HCT116 (cell line): ENCODE data around the gene TJP2. TPM values are rescaled to one million over a fixed set of nuclear protein-coding genes. Genes with fewer than 3 reads are reported as not detected.

ENCODE experiments used
- ATAC-seq: fragments of 200-7000 bp; cut with Tn5 transposase; 2 replicates; pipeline ENCODE4 v1.9.1; 2020; ENCODE audit warnings: mild to moderate bottlenecking, moderate library complexity
- BruUV-seq: library from RNA; stranded (reverse); fragments of 400-500 nt; replicated peaks from 2 replicates; lab custom pipeline; 2021; lab: Mats Ljungman, UMichigan
- CTCF ChIA-PET: fragments of 300-600 bp; sonication (Branson Sonifier 250); formaldehyde crosslinking; loops from one replicate; lab custom pipeline; 2021; ENCODE audit warnings: antibody characterized with exemption; lab: Charles Lee
- POLR2A ChIA-PET: fragments of 300-600, 350-600 bp; sonication (Branson Sonifier 250); formaldehyde crosslinking; loops from one replicate; lab custom pipeline; 2021; ENCODE audit warnings: antibody characterized with exemption; lab: Charles Lee
- RAD21 ChIA-PET, 2 experiments: fragments of 300-600 bp; sonication (Branson Sonifier 250); formaldehyde crosslinking; loops; one replicate each; lab custom pipeline; 2023; ENCODE audit warnings: low total read pairs in 2 of 2; ENCODE audit not compliant: uncharacterized antibody in 2 of 2, unreplicated experiment in 2 of 2, low non-redundant PET in 1 of 2; lab: Charles Lee
- DNase-seq: peaks from one replicate; pipeline ENCODE4 v3.0.0-alpha.2; 2010; ENCODE audit warnings: low read depth, low spot score
- H2AFZ ChIP-seq: fragments of 200-600 bp; shearing (Covaris generic), sonication (generic); 2 replicates; pipeline ENCODE4 v1.6.1; 2017; ENCODE audit warnings: low read depth, mixed run types, mixed read lengths, antibody characterized with exemption, low read length; ENCODE audit not compliant: poor library complexity, severe bottlenecking
- H3K27ac ChIP-seq: 2 replicates; pipeline ENCODE4 v1.5.1; 2012; ENCODE audit warnings: low read depth, low read length
- H3K27me3 ChIP-seq: fragments of 200-600 bp; sonication (generic); 2 replicates; pipeline ENCODE4 v1.6.1; 2016; ENCODE audit warnings: mixed run types, low read length, mixed read lengths; ENCODE audit not compliant: insufficient read depth
- H3K36me3 ChIP-seq, 2 experiments: fragments of 200-500 bp in 1 of 2; fragments of 200-600 bp in 1 of 2; sonication (Bioruptor generic) in 1 of 2; sonication (generic) in 1 of 2; 2 replicates each; pipeline versions ENCODE4 v1.5.1 to v1.6.1; 2014 to 2016; ENCODE audit warnings: low read length in 2 of 2, inconsistent platforms in 1 of 2, mixed read lengths in 1 of 2, mixed run types in 1 of 2; ENCODE audit not compliant: insufficient read depth in 2 of 2, control insufficient read depth in 1 of 2
- H3K4me1 ChIP-seq, 2 experiments: fragments of 200-600 bp in 1 of 2; sonication (generic) in 1 of 2; 2 replicates each; pipeline versions ENCODE4 v1.5.1 to v1.6.1; 2012 to 2017; ENCODE audit warnings: low read length in 2 of 2, inconsistent platforms in 1 of 2, mild to moderate bottlenecking in 1 of 2, mixed read lengths in 1 of 2, mixed run types in 1 of 2, moderate library complexity in 1 of 2; ENCODE audit not compliant: insufficient read depth in 2 of 2, control insufficient read depth in 1 of 2
- H3K4me2 ChIP-seq: fragments of 200-600 bp; sonication (generic); 2 replicates; pipeline ENCODE4 v1.6.1; 2017; ENCODE audit warnings: mixed run types, low read length, mixed read lengths
- H3K4me3 ChIP-seq, 2 experiments: fragments of 200-600 bp in 1 of 2; sonication (generic) in 1 of 2; replicated peaks in 1 of 2; 2 replicates each; pipeline ENCODE4 v1.5.1; 2011 to 2016; ENCODE audit warnings: low read length in 2 of 2, control low read depth in 1 of 2, low read depth in 1 of 2, mild to moderate bottlenecking in 1 of 2, mixed read lengths in 1 of 2, mixed run types in 1 of 2
- H3K79me2 ChIP-seq: fragments of 200-600 bp; sonication (generic); 2 replicates; pipeline ENCODE4 v1.6.1; 2017; ENCODE audit warnings: mild to moderate bottlenecking, mixed run types, low read length, moderate library complexity, mixed read lengths; ENCODE audit not compliant: insufficient read depth
- H3K9ac ChIP-seq: fragments of 200-600 bp; sonication (generic); 2 replicates; pipeline ENCODE4 v1.6.1; 2016; ENCODE audit warnings: low read length, mixed read lengths
- H3K9me2 ChIP-seq: fragments of 200-600 bp; sonication (generic), shearing (Covaris generic); 2 replicates; pipeline ENCODE4 v1.6.1; 2017; ENCODE audit warnings: mixed run types, mild to moderate bottlenecking, moderate library complexity; ENCODE audit not compliant: insufficient read depth
- H3K9me3 ChIP-seq, 2 experiments: fragments of 200-500 bp in 1 of 2; fragments of 200-600 bp in 1 of 2; sonication (Bioruptor generic) in 1 of 2; sonication (generic) in 1 of 2; 2 replicates each; pipeline ENCODE4 v1.6.1; 2014 to 2017; ENCODE audit warnings: low read length in 2 of 2, mixed read lengths in 2 of 2, inconsistent platforms in 1 of 2, low read depth in 1 of 2, mild to moderate bottlenecking in 1 of 2, mixed run types in 1 of 2, moderate library complexity in 1 of 2; ENCODE audit not compliant: control insufficient read depth in 1 of 2, insufficient read depth in 1 of 2
- H4K20me1 ChIP-seq: fragments of 200-600 bp; sonication (generic), shearing (Covaris generic); 2 replicates; pipeline ENCODE4 v1.6.1; 2017; ENCODE audit warnings: mixed run types, mild to moderate bottlenecking, moderate library complexity; ENCODE audit not compliant: insufficient read depth
- CBX3 ChIP-seq: IDR thresholded peaks from 2 replicates; pipeline ENCODE4 v1.6.1; 2012; ENCODE audit warnings: low read depth
- EGR1 ChIP-seq: IDR thresholded peaks from 2 replicates; pipeline ENCODE4 v1.6.1; 2012; ENCODE audit warnings: low read depth
- ELF1 ChIP-seq: IDR thresholded peaks from 2 replicates; pipeline ENCODE4 v1.6.1; 2012; ENCODE audit warnings: low read depth, borderline replicate concordance
- RAD21 ChIP-seq: IDR thresholded peaks from 2 replicates; pipeline ENCODE4 v1.6.1; 2012; ENCODE audit warnings: low read depth, mild to moderate bottlenecking
- intact Hi-C: fragments of 100-400 bp; cut with micrococcal nuclease; formaldehyde crosslinking; loops from 2 replicates; pipeline ENCODE4 v1.10.0; 2022
- total RNA-seq: library from RNA; stranded (reverse); gene quantifications from one replicate; pipeline ENCODE4 v1.2.1, GENCODE V29; 2021; ENCODE audit not compliant: unreplicated experiment
- TF ChIP-seq, protein P1 (sequence below): IDR thresholded peaks from 2 replicates; pipeline ENCODE4 v1.6.1; 2012; ENCODE audit warnings: low read depth
- TF ChIP-seq, protein P2 (sequence below): IDR thresholded peaks from 2 replicates; pipeline ENCODE4 v1.6.1; 2012
- TF ChIP-seq, protein P3 (sequence below), 3 experiments: fragments of 200-600 bp in 1 of 3; sonication (generic) in 1 of 3; IDR thresholded peaks in 2 of 3; conservative IDR thresholded peaks in 1 of 3; 2 replicates each; pipeline ENCODE4 v1.5.1; 2012 to 2017; ENCODE audit warnings: low read depth in 2 of 3, low read length in 2 of 3, antibody characterized with exemption in 1 of 3, borderline replicate concordance in 1 of 3, control low read depth in 1 of 3, mild to moderate bottlenecking in 1 of 3, mixed read lengths in 1 of 3, mixed run types in 1 of 3, moderate library complexity in 1 of 3; ENCODE audit not compliant: insufficient read depth in 1 of 3

The TJP2 gene
- total RNA-seq, 1 experiment from 2014 or later: 39.7 TPM

GRCh38 chr9:69131682-69132081 is 42.4 kb upstream of the TJP2 start:
- ChIA-PET CTCF (interaction anchor here (0.7 kb wide), 1 partner anchor 26 kb away, joined by 3 read pairs; no protein-coding TSS in a partner anchor), RAD21 (no interaction called here), POLR2A (no interaction called here)
- ATAC-seq: no peak
- Histone ChIP-seq H3K4me1 (peaks cover 0 to 12% of the 10 kb centered on the region in 2 experiments; a peak in 3 of 4 replicates), H3K27me3 (no peaks in the 10 kb centered on the region), H3K36me3 (no peaks in the 10 kb centered on the region), H3K79me2 (peaks cover 48% of the 10 kb centered on the region), H4K20me1 (no peaks in the 10 kb centered on the region), H3K9ac (no peak overlapping the region), H3K27ac (no peak overlapping the region), H3K4me2 (no peak overlapping the region), H2AFZ (no peak overlapping the region), H3K9me2 (no peaks in the 10 kb centered on the region), H3K4me3 (no peak overlapping the region), H3K9me3 (no peaks in the 10 kb centered on the region)
- intact Hi-C loops: no loop called here
- no peak for DNase-seq
- TF ChIP-seq, protein P1, sequence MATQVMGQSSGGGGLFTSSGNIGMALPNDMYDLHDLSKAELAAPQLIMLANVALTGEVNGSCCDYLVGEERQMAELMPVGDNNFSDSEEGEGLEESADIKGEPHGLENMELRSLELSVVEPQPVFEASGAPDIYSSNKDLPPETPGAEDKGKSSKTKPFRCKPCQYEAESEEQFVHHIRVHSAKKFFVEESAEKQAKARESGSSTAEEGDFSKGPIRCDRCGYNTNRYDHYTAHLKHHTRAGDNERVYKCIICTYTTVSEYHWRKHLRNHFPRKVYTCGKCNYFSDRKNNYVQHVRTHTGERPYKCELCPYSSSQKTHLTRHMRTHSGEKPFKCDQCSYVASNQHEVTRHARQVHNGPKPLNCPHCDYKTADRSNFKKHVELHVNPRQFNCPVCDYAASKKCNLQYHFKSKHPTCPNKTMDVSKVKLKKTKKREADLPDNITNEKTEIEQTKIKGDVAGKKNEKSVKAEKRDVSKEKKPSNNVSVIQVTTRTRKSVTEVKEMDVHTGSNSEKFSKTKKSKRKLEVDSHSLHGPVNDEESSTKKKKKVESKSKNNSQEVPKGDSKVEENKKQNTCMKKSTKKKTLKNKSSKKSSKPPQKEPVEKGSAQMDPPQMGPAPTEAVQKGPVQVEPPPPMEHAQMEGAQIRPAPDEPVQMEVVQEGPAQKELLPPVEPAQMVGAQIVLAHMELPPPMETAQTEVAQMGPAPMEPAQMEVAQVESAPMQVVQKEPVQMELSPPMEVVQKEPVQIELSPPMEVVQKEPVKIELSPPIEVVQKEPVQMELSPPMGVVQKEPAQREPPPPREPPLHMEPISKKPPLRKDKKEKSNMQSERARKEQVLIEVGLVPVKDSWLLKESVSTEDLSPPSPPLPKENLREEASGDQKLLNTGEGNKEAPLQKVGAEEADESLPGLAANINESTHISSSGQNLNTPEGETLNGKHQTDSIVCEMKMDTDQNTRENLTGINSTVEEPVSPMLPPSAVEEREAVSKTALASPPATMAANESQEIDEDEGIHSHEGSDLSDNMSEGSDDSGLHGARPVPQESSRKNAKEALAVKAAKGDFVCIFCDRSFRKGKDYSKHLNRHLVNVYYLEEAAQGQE: no peak
- TF ChIP-seq EGR1 (no peak), CBX3 (no peak), RAD21 (no peak), ELF1 (no peak)
- TF ChIP-seq, protein P2, sequence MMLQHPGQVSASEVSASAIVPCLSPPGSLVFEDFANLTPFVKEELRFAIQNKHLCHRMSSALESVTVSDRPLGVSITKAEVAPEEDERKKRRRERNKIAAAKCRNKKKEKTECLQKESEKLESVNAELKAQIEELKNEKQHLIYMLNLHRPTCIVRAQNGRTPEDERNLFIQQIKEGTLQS: no peak
- TF ChIP-seq, protein P3, sequence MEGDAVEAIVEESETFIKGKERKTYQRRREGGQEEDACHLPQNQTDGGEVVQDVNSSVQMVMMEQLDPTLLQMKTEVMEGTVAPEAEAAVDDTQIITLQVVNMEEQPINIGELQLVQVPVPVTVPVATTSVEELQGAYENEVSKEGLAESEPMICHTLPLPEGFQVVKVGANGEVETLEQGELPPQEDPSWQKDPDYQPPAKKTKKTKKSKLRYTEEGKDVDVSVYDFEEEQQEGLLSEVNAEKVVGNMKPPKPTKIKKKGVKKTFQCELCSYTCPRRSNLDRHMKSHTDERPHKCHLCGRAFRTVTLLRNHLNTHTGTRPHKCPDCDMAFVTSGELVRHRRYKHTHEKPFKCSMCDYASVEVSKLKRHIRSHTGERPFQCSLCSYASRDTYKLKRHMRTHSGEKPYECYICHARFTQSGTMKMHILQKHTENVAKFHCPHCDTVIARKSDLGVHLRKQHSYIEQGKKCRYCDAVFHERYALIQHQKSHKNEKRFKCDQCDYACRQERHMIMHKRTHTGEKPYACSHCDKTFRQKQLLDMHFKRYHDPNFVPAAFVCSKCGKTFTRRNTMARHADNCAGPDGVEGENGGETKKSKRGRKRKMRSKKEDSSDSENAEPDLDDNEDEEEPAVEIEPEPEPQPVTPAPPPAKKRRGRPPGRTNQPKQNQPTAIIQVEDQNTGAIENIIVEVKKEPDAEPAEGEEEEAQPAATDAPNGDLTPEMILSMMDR (IDR thresholded peaks at IDR 0.05 in 2 of 3, conservative IDR thresholded peaks at IDR 0.05 in 1 of 3; ENCODE audit: borderline replicate concordance in 1 of 3, insufficient read depth in 1 of 3, low read depth in 2 of 3, low read length in 2 of 3): no peak
- no TSS peak for BruUV-seq
